ENCODE results near the gene PDZRN3.

DNA sequence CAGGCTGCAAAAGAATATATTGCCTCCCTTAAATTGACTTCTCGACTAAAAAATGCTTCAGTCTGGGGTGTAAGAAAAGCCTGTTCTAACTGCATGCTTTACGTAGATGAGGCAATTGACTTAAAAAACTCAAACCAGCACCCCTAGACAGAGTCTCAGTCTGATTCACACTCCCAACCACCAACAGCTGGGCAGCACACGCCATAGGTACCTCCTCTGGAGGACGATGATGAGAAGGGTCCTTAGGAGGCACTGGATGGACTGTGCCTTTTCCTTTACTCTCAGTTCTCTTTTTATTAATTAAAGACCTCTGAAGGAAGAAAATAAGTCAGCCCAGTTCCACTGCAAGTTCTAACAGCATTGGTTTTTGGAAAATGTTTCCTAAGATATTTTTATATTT is 175.0 kb downstream of the PDZRN3 start:
- TF ChIP-seq PPARA (CRISPR knock-in tag; IDR thresholded peaks at IDR 0.05; ENCODE audit: borderline replicate concordance) = no peak
- no peak for TF ChIP-seq POU6F1 (CRISPR knock-in tag; IDR thresholded peaks at IDR 0.05; ENCODE audit: borderline replicate concordance, low read depth)
- no peak for TF ChIP-seq TCF4 (CRISPR knock-in tag; IDR thresholded peaks at IDR 0.05; ENCODE audit: borderline replicate concordance)
- TF ChIP-seq ZC3H10 (CRISPR knock-in tag; IDR thresholded peaks at IDR 0.05) = no peak
- no peak for TF ChIP-seq ZNF70 (CRISPR knock-in tag; IDR thresholded peaks at IDR 0.05)
- TF ChIP-seq ZFP30 (CRISPR knock-in tag; IDR thresholded peaks at IDR 0.05) = no peak
- no peak for TF ChIP-seq PATZ1 (CRISPR knock-in tag; IDR thresholded peaks at IDR 0.05; ENCODE audit: borderline replicate concordance)
- no peak for TF ChIP-seq ZNF565 (CRISPR knock-in tag; conservative IDR thresholded peaks at IDR 0.05; ENCODE audit: low read depth)
- TF ChIP-seq ZFP3 (CRISPR knock-in tag; IDR thresholded peaks at IDR 0.05) = no peak
- no peak for TF ChIP-seq CSRNP3 (CRISPR knock-in tag; IDR thresholded peaks at IDR 0.05)
- TF ChIP-seq RARB (CRISPR knock-in tag; IDR thresholded peaks at IDR 0.05) = no peak
